Subcutaneous adipose tissue (tissue), 4 donors: Measurements from ENCODE around the gene SNAPC1. TPM values are rescaled to one million over a fixed set of nuclear protein-coding genes. Genes with fewer than 3 reads are reported as not detected.

Experiments used
- CTCF ChIP-seq: fragments of 450-650 bp; IDR thresholded peaks from one replicate; pipeline ENCODE4 v1.5.1; 2016; ENCODE audit warnings: low read depth, mild to moderate bottlenecking, control low read depth, antibody characterized with exemption, moderate library complexity
- total RNA-seq, 4 donors: library from RNA; depleted of rRNA; stranded (reverse); fragments of >200 nt; gene quantifications; one replicate each; pipeline ENCODE4 v1.1.0, GENCODE V29; 2016

SNAPC1 gene
- total RNA-seq, 4 donors from 2014 or later = 5.9 to 9.9 (median 8.6) TPM

DNA sequence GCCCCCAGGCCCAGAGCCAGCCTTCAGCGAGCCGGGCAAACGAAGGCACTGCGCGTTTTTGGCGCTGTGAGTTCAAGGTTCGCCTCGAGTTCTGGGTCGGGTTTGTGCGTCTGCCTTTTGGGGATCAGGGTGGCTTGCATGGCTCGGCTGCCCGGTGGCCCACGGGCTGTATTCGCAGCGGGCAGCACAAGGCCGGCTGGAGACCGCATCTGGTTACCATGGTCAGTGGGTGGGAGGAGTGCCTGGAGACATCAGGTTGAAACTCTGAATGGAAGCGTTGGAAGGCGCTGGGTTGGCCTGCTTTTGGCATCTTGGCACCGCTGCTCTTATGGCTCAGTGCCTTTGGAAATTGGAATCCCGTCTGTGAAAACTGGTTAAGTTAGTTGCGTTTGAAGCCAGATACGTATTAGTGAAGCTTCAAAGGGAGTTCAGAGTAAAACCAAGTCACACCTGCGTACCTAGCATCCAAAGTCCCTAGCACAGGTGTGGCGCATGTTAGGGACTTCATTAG is 50.9 kb downstream of the SNAPC1 start:
- no peak for TF ChIP-seq CTCF

- TF ChIP-seq CTCF = no peak
Measured at GRCh38 chr14:61822458-61822857, 60.2 kb downstream of the SNAPC1 start.

DNA sequence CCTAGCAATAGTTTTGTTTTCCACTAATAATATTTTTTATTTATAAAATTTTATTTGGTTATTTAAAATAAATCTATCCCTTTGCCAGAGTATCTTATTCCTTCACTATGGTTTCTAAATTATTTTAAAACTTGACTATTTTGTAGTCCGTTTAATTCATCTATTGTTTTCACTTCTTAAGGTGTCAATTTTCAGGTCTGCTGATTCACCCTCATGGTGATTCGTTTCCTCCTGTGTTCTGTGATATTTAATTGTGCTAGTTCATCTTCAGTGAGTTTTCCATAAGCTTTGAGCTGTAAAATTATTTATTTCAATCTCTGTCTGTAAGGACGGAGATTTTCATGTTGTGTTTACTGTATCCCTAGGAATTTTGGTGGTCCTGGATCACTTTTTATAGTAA is 70.6 kb downstream of the SNAPC1 start:
- no peak for TF ChIP-seq CTCF

DNA sequence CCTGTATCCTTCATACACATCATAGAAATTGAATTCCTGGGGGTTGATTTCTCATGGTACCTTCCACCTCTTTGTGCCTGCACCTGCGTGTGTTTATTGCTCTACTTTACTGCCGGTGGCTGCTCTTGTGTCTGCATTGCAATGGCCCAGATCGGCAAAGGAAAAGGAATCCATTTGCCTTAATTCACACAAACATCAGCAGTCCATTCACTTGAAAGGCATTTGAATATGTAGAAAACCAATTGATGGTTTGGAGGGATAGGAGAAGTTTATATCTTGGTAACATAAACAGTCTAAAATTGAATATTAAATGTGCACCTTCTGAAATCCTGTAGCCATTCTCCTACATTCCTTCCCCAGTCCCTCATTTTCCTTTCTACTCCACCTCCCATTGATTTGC is 74.0 kb downstream of the SNAPC1 start:
- TF ChIP-seq CTCF = no peak

DNA sequence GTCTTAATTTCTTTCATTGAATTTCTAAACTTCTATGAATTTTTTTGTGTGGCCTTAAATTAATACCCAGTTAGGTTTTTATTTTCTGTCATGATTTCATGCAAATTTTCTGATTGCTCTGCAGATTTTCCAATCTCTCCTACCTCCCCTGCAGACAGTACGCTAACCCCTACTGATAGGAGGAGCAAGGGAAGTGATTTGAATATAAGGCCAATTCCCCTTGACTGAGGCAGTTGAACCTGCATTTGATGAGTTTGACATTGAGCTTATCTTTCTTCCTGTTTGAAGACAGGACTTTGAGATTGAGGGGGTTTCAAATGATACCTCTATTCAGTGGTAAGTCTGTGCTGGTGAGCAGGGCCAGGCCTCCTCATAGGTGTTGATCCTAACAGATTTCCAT is 74.6 kb downstream of the SNAPC1 start:
- no peak for TF ChIP-seq CTCF

GRCh38 chr14:61837336-61838229 is 75.4 kb downstream of the SNAPC1 start:
- TF ChIP-seq CTCF = no peak

DNA sequence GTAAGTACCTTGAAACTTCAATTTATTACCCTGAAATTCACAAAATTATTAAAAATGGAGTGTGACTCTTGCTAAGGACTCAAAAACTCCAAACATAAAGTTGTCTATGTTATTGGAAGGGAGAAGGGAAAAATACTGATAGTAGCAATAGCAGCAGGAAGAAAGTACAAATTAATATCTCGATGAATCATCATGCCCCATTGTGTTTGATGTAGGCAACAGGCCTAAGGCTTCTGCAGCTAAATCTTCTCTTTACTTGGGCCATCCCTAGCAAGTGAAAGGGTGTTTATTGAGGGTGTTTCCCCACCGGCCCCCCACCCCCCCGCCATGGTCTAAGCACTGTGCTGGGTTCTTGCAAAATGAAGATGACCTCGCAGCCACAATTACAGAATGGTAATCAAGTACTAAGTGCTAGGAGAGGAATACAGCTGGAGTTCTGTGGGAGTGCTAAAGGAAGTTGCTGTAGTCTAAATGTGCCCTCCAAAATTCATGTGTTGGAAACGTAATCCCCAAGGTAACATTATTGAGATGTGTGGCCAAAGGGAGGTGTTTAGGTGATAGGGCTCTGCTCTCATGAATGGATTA is 76.5 kb downstream of the SNAPC1 start:
- no peak for TF ChIP-seq CTCF
